ENCODE results near the gene SYK.
"Not testable (repeated sequence)": the region's sequence is repeated elsewhere in the genome, so short reads cannot be mapped to it uniquely, and the experiment has no call there.

The SYK gene

GRCh38 chr9:90801241-90801972 is at the start of gene SYK:
Gene SYK (plus strand): TSS chr9:90801819. CDS start chr9:90843899, 42,080 bp downstream.
- H3K4me1 ChIP-seq (ENCODE audit: control insufficient read depth, insufficient read depth, low read length): peaks cover 14% of the 10 kb centered on the region
- H3K4me3 ChIP-seq (ENCODE audit: low read length): peak within 1 kb of the TSS; percentile 78
- H3K36me3 ChIP-seq (ENCODE audit: control insufficient read depth, insufficient read depth, low read length): no peaks in the 10 kb centered on the region
- H3K27me3 ChIP-seq (ENCODE audit: control insufficient read depth, insufficient read depth, low read length): no peaks in the 10 kb centered on the region
- peak within 1 kb of the TSS; percentile 90 for H3K9ac ChIP-seq (ENCODE audit: low read length)
- H3K9me3 ChIP-seq (ENCODE audit: control insufficient read depth, low read length): no peaks in the 10 kb centered on the region

DNA sequence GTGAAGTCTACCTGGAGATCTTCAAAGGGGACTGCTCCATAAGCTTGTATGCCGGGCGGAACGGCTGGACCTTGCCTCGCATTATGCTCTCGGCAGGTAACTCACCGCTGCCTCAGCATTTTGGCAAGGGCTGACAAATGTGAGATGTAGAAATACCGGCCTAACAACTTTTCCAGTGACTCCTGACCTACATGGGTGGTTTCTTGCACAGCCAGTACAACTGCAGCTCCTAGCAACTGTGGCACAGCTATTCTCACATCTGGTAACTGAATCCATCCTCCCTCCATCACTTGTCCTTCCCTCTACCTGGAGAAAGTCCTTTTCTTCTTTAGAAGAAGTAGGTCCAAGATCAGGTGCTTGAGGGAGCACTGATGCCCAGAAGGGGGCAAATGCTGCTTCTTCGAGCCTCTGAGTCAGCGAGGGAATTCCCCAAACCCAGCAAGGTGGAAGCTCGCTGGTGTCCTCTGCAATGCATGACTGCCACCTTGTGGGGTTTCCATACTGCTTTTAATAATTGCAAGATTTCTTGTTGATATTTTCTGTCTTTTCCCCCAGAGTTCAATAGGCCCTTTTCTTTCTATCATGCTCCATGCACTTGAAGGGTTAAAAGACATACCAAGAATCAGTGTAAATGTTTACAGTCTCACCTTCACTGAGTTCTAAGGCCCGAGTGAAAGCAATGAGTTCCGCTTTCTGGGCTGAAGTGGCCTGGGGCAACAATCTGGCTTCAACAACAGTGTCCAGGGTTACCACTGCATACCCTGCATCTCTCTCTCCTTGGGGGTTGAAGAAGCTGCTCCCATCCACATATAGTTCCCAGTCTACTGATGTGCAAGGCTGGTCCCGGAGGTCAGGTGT is 45.9 kb upstream of the SYK start:
- not testable (repeated sequence) for H3K27me3 ChIP-seq (ENCODE audit: control insufficient read depth, insufficient read depth, low read length); H3K36me3 ChIP-seq (ENCODE audit: control insufficient read depth, insufficient read depth, low read length); H3K4me1 ChIP-seq (ENCODE audit: control insufficient read depth, insufficient read depth, low read length); H3K9me3 ChIP-seq (ENCODE audit: control insufficient read depth, low read length); H3K9ac ChIP-seq (ENCODE audit: low read length); H3K4me3 ChIP-seq (ENCODE audit: low read length)

DNA sequence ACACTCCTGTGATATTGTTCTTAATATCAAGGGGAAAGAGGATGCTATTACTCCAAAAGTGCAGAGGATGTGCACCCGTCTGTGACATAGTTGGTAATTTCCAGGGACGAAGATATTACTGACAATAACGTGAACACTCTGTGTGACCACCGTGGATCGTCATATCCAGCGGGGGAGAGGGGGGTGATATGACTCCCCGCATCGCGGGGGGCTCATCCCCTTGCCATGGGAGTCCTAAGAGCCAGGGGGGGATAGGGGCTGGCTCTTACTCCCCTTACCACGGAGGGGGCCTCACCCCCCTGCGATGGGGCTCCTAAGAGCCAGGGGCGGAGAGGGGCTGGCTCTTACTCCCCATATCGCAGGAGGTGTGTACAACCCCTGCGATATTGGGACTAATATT is 41.0 kb upstream of the SYK start:
- not testable (repeated sequence) for H3K9me3 ChIP-seq (ENCODE audit: control insufficient read depth, low read length); H3K9ac ChIP-seq (ENCODE audit: low read length); H3K27me3 ChIP-seq (ENCODE audit: control insufficient read depth, insufficient read depth, low read length); H3K4me3 ChIP-seq (ENCODE audit: low read length); H3K36me3 ChIP-seq (ENCODE audit: control insufficient read depth, insufficient read depth, low read length); H3K4me1 ChIP-seq (ENCODE audit: control insufficient read depth, insufficient read depth, low read length)

- H3K4me3 ChIP-seq (ENCODE audit: low read length): no peak overlapping the region
- no peaks in the 10 kb centered on the region for H3K36me3 ChIP-seq (ENCODE audit: control insufficient read depth, insufficient read depth, low read length)
- no peaks in the 10 kb centered on the region for H3K9me3 ChIP-seq (ENCODE audit: control insufficient read depth, low read length)
- H3K27me3 ChIP-seq (ENCODE audit: control insufficient read depth, insufficient read depth, low read length): no peaks in the 10 kb centered on the region
- no peaks in the 10 kb centered on the region for H3K4me1 ChIP-seq (ENCODE audit: control insufficient read depth, insufficient read depth, low read length)
- no peak overlapping the region for H3K9ac ChIP-seq (ENCODE audit: low read length)
These were observed 34.9 kb upstream of the SYK start for GRCh38 chr9:90766731-90767130.

DNA sequence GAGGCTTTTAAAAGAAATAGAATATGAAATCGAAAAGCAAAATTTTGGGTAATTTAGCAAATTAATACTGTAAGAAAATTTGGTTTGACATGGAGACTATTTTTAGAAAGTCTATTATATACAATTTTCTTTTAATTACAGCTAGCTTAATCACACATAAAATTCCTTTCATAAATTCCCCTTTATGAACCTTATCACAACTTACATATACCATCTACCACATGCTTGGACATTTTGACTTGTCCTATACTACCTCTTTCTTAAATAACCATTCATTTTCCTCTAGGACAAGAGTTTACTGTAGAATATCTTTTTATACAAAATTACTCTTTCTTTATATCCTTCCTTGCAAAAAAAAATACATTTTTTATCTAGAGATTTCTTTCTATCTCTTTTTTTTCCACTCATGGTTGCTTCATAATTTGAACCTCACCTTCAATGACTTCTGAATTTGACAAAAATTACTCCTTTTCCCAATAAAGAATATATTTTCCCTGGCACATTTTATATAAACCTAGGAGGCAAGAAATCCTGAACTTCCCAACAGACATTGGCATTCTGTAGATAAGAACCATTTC is 34.0 kb upstream of the SYK start:
- H3K9me3 ChIP-seq (ENCODE audit: control insufficient read depth, low read length): no peaks in the 10 kb centered on the region
- no peaks in the 10 kb centered on the region for H3K27me3 ChIP-seq (ENCODE audit: control insufficient read depth, insufficient read depth, low read length)
- no peak overlapping the region for H3K4me3 ChIP-seq (ENCODE audit: low read length)

GRCh38 chr9:90770182-90770738 is 31.4 kb upstream of the SYK start:
- Histone ChIP-seq H3K9ac (ENCODE audit: low read length) (no peak overlapping the region), H3K9me3 (ENCODE audit: control insufficient read depth, low read length) (no peaks in the 10 kb centered on the region), H3K27me3 (ENCODE audit: control insufficient read depth, insufficient read depth, low read length) (no peaks in the 10 kb centered on the region), H3K4me3 (ENCODE audit: low read length) (no peak overlapping the region), H3K36me3 (ENCODE audit: control insufficient read depth, insufficient read depth, low read length) (no peaks in the 10 kb centered on the region), H3K4me1 (ENCODE audit: control insufficient read depth, insufficient read depth, low read length) (no peaks in the 10 kb centered on the region)

More for the DNA sequence above, 34.0 kb upstream of the SYK start:
- H3K9ac ChIP-seq (ENCODE audit: low read length): no peak overlapping the region
- no peaks in the 10 kb centered on the region for H3K36me3 ChIP-seq (ENCODE audit: control insufficient read depth, insufficient read depth, low read length)
- no peaks in the 10 kb centered on the region for H3K4me1 ChIP-seq (ENCODE audit: control insufficient read depth, insufficient read depth, low read length)

GRCh38 chr9:90770927-90771326 is 30.7 kb upstream of the SYK start:
- H3K36me3 ChIP-seq (ENCODE audit: control insufficient read depth, insufficient read depth, low read length): no peaks in the 10 kb centered on the region

DNA sequence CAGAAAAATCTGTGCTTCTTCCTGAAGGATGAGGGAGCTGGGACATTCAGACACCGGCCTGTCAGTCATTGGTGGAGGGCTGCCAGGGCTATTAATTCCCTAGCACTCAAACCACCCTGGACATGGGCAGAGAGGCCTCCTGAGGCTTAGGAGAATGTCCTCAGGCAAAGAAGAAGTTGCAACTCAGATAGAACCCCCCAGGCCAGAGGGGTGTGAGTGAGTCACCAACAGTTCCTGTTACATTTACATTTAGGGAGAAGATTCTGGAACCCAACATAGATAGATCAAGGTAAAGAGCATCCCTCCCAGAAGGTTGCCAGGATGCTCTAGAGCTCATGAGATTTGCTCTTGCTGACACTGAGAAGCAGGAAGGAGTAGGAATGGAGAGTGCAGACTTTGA is 29.2 kb upstream of the SYK start:
- Histone ChIP-seq H3K4me3 (ENCODE audit: low read length) (no peak overlapping the region), H3K9me3 (ENCODE audit: control insufficient read depth, low read length) (no peaks in the 10 kb centered on the region), H3K9ac (ENCODE audit: low read length) (no peak overlapping the region), H3K27me3 (ENCODE audit: control insufficient read depth, insufficient read depth, low read length) (no peaks in the 10 kb centered on the region), H3K4me1 (ENCODE audit: control insufficient read depth, insufficient read depth, low read length) (no peaks in the 10 kb centered on the region), H3K36me3 (ENCODE audit: control insufficient read depth, insufficient read depth, low read length) (no peaks in the 10 kb centered on the region)

More at GRCh38 chr9:90770927-90771326, 30.7 kb upstream of the SYK start:
- Histone ChIP-seq H3K4me1 (ENCODE audit: control insufficient read depth, insufficient read depth, low read length) (no peaks in the 10 kb centered on the region), H3K9me3 (ENCODE audit: control insufficient read depth, low read length) (no peaks in the 10 kb centered on the region), H3K4me3 (ENCODE audit: low read length) (no peak overlapping the region), H3K9ac (ENCODE audit: low read length) (no peak overlapping the region), H3K27me3 (ENCODE audit: control insufficient read depth, insufficient read depth, low read length) (no peaks in the 10 kb centered on the region)

DNA sequence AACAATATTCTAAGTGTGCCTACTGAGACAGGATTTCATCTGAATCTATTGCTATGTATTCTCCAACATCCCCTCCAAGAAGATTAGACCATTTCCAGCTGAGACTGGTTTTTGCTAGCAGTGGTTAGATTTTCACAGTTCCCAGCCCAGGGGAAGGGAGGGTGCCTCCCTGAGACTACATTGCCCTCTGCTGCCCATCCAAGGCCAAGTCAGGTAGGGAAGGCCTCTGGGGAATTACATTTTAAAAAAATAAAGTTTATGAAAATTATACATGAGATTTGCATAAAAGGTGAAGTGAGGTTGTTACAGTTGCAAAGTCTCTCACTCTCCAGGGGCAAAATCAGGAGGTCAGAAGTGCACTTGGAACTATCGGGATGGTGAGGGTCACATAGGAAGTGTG is 28.0 kb upstream of the SYK start:
- H3K4me3 ChIP-seq (ENCODE audit: low read length): no peak overlapping the region
- no peaks in the 10 kb centered on the region for H3K4me1 ChIP-seq (ENCODE audit: control insufficient read depth, insufficient read depth, low read length)
- no peaks in the 10 kb centered on the region for H3K9me3 ChIP-seq (ENCODE audit: control insufficient read depth, low read length)
- H3K27me3 ChIP-seq (ENCODE audit: control insufficient read depth, insufficient read depth, low read length): no peaks in the 10 kb centered on the region
- H3K36me3 ChIP-seq (ENCODE audit: control insufficient read depth, insufficient read depth, low read length): no peaks in the 10 kb centered on the region
- no peak overlapping the region for H3K9ac ChIP-seq (ENCODE audit: low read length)

- no peak overlapping the region for H3K9ac ChIP-seq (ENCODE audit: low read length)
- no peaks in the 10 kb centered on the region for H3K4me1 ChIP-seq (ENCODE audit: control insufficient read depth, insufficient read depth, low read length)
- H3K9me3 ChIP-seq (ENCODE audit: control insufficient read depth, low read length): no peaks in the 10 kb centered on the region
- H3K27me3 ChIP-seq (ENCODE audit: control insufficient read depth, insufficient read depth, low read length): no peaks in the 10 kb centered on the region
- no peaks in the 10 kb centered on the region for H3K36me3 ChIP-seq (ENCODE audit: control insufficient read depth, insufficient read depth, low read length)
- no peak overlapping the region for H3K4me3 ChIP-seq (ENCODE audit: low read length)
These were observed 27.5 kb upstream of the SYK start for GRCh38 chr9:90774071-90774470.

GRCh38 chr9:90774682-90775081 is 26.9 kb upstream of the SYK start:
- no peaks in the 10 kb centered on the region for H3K27me3 ChIP-seq (ENCODE audit: control insufficient read depth, insufficient read depth, low read length)
- no peaks in the 10 kb centered on the region for H3K9me3 ChIP-seq (ENCODE audit: control insufficient read depth, low read length)
- H3K36me3 ChIP-seq (ENCODE audit: control insufficient read depth, insufficient read depth, low read length): no peaks in the 10 kb centered on the region
- no peaks in the 10 kb centered on the region for H3K4me1 ChIP-seq (ENCODE audit: control insufficient read depth, insufficient read depth, low read length)
- no peak overlapping the region for H3K4me3 ChIP-seq (ENCODE audit: low read length)
- H3K9ac ChIP-seq (ENCODE audit: low read length): no peak overlapping the region

GRCh38 chr9:90775657-90776056 is 26.0 kb upstream of the SYK start:
- no peaks in the 10 kb centered on the region for H3K36me3 ChIP-seq (ENCODE audit: control insufficient read depth, insufficient read depth, low read length)

More at GRCh38 chr9:90775657-90776056, 26.0 kb upstream of the SYK start:
- H3K9ac ChIP-seq (ENCODE audit: low read length): no peak overlapping the region
- no peak overlapping the region for H3K4me3 ChIP-seq (ENCODE audit: low read length)
- no peaks in the 10 kb centered on the region for H3K9me3 ChIP-seq (ENCODE audit: control insufficient read depth, low read length)
- no peaks in the 10 kb centered on the region for H3K27me3 ChIP-seq (ENCODE audit: control insufficient read depth, insufficient read depth, low read length)
- no peaks in the 10 kb centered on the region for H3K4me1 ChIP-seq (ENCODE audit: control insufficient read depth, insufficient read depth, low read length)

Data from mucosa of stomach (tissue), 1 donor.